ENCODE results near the gene RUNX2. TPM values are rescaled to one million over a fixed set of nuclear protein-coding genes. Genes with fewer than 3 reads are reported as not detected.
A peak's percentile ranks its signal among the peaks of the same experiment; 100 is the strongest.

RUNX2 gene
- total and polyA plus RNA-seq, 9 of the 15 experiments (the other 6 are each of a cell fraction or from before 2014, with no cell fraction given) = 0.29 to 1.00 (median 0.43) TPM

- TF ChIP-seq RCOR1 (IDR thresholded peaks at IDR 0.05; ENCODE audit: borderline replicate concordance in 1 of 2, low read depth in 2 of 2, low read length in 2 of 2) = no peak; a peak in 1 of 4 replicates
- TF ChIP-seq HIVEP1 (CRISPR knock-in tag; IDR thresholded peaks at IDR 0.05) = no peak
- TF ChIP-seq, protein P1, sequence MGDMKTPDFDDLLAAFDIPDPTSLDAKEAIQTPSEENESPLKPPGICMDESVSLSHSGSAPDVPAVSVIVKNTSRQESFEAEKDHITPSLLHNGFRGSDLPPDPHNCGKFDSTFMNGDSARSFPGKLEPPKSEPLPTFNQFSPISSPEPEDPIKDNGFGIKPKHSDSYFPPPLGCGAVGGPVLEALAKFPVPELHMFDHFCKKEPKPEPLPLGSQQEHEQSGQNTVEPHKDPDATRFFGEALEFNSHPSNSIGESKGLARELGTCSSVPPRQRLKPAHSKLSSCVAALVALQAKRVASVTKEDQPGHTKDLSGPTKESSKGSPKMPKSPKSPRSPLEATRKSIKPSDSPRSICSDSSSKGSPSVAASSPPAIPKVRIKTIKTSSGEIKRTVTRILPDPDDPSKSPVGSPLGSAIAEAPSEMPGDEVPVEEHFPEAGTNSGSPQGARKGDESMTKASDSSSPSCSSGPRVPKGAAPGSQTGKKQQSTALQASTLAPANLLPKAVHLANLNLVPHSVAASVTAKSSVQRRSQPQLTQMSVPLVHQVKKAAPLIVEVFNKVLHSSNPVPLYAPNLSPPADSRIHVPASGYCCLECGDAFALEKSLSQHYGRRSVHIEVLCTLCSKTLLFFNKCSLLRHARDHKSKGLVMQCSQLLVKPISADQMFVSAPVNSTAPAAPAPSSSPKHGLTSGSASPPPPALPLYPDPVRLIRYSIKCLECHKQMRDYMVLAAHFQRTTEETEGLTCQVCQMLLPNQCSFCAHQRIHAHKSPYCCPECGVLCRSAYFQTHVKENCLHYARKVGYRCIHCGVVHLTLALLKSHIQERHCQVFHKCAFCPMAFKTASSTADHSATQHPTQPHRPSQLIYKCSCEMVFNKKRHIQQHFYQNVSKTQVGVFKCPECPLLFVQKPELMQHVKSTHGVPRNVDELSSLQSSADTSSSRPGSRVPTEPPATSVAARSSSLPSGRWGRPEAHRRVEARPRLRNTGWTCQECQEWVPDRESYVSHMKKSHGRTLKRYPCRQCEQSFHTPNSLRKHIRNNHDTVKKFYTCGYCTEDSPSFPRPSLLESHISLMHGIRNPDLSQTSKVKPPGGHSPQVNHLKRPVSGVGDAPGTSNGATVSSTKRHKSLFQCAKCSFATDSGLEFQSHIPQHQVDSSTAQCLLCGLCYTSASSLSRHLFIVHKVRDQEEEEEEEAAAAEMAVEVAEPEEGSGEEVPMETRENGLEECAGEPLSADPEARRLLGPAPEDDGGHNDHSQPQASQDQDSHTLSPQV (IDR thresholded peaks at IDR 0.05) = no peak
- TF ChIP-seq ZNF274 (IDR thresholded peaks at IDR 0.05; ENCODE audit: borderline replicate concordance, low read depth, low read length) = peak; percentile 60; the same call in 1 of the 2 replicates
- TF ChIP-seq ZNF551 (CRISPR knock-in tag; IDR thresholded peaks at IDR 0.05) = no peak
- TF ChIP-seq TBP (optimal IDR thresholded peaks at IDR 0.05; ENCODE audit: low read depth, low read length) = peak; percentile 97
- TF ChIP-seq PBX2 (CRISPR knock-in tag; IDR thresholded peaks at IDR 0.05; ENCODE audit: low read depth) = no peak
- TF ChIP-seq PBX2 (tag; conservative IDR thresholded peaks at IDR 0.05; ENCODE audit: low read depth) = no peak
- peak; percentile 62 for TF ChIP-seq MBD2 (IDR thresholded peaks at IDR 0.05; ENCODE audit: borderline replicate concordance, low read depth)
- no peak for TF ChIP-seq DDX20 (tag; IDR thresholded peaks at IDR 0.05; ENCODE audit: low read depth)
- TF ChIP-seq DLX4 (CRISPR knock-in tag; IDR thresholded peaks at IDR 0.05) = no peak
- no peak for TF ChIP-seq ELK1 (CRISPR knock-in tag; IDR thresholded peaks at IDR 0.05)
- no peak for TF ChIP-seq CHD4 (IDR thresholded peaks at IDR 0.05; ENCODE audit: insufficient read depth, insufficient replicate concordance, low read depth, low read length, poor library complexity, severe bottlenecking)
- TF ChIP-seq HBP1 (CRISPR knock-in tag; IDR thresholded peaks at IDR 0.05) = peak; percentile 76
- no peak for TF ChIP-seq FOXA3 (CRISPR knock-in tag; conservative IDR thresholded peaks at IDR 0.05 in 1 of 2, IDR thresholded peaks at IDR 0.05 in 1 of 2)
Measured at GRCh38 chr6:45377554-45378333, 49.6 kb downstream of the RUNX2 start, which contains the start of gene SUPT3H (continued).

Data from K562 (cell line).